WERI-Rb-1 (cell line): ENCODE results near the gene HMG20B.
A peak's percentile ranks its signal among the peaks of the same experiment; 100 is the strongest.

Experiments used
- DNase-seq: peaks from one replicate; pipeline ENCODE4 v3.0.0-alpha.2; 2020
- H3K27ac ChIP-seq: fragments of 250-450 bp; sonication (Bioruptor Pico); 2 replicates; pipeline ENCODE4 v1.5.1; 2020; ENCODE audit warnings: mild to moderate bottlenecking, moderate library complexity
- H3K27me3 ChIP-seq: fragments of 250-450 bp; sonication (Bioruptor Pico); 2 replicates; pipeline ENCODE4 v1.5.1; 2021; ENCODE audit warnings: mild to moderate bottlenecking, low read depth, moderate library complexity; ENCODE audit not compliant: insufficient read depth, severe bottlenecking
- H3K36me3 ChIP-seq: fragments of 250-450 bp; sonication (Bioruptor Pico); 2 replicates; pipeline ENCODE4 v1.5.1; 2020; ENCODE audit warnings: mild to moderate bottlenecking, moderate library complexity
- H3K4me3 ChIP-seq: 2 replicates; pipeline ENCODE4 v1.5.1; 2011; ENCODE audit warnings: low read depth, mild to moderate bottlenecking, control low read depth, low read length
- H3K9me3 ChIP-seq: fragments of 250-450 bp; sonication (Bioruptor Pico); 2 replicates; pipeline ENCODE4 v1.5.1; 2021; ENCODE audit warnings: mild to moderate bottlenecking, moderate library complexity; ENCODE audit not compliant: severe bottlenecking
- TF ChIP-seq, protein P1 (sequence below): IDR thresholded peaks from 2 replicates; pipeline ENCODE4 v1.5.1; 2011; ENCODE audit warnings: low read depth, mild to moderate bottlenecking, control low read depth, inconsistent platforms, low read length

The HMG20B gene

DNA sequence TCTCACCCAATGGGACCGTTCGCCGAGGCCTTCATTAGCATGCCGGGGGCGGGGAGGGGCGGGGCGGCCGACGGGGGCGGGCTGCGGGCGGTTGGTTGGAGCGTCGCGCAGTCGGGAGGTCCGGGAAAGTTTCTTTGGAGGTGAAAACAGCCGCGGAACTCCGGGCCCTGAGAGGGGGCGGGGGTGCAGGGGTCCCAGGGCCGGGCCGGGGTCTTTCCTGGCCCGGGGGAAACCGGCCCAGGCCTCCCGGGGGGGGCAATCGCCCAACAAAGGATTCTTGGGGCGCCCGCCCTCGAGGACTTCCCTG, at the start of gene HMG20B:
TSS of gene HMG20B (plus strand) at position 90 of the 307 bp plus-strand sequence. CDS start 366 bp downstream, outside the sequence.
- TF ChIP-seq, protein P1, sequence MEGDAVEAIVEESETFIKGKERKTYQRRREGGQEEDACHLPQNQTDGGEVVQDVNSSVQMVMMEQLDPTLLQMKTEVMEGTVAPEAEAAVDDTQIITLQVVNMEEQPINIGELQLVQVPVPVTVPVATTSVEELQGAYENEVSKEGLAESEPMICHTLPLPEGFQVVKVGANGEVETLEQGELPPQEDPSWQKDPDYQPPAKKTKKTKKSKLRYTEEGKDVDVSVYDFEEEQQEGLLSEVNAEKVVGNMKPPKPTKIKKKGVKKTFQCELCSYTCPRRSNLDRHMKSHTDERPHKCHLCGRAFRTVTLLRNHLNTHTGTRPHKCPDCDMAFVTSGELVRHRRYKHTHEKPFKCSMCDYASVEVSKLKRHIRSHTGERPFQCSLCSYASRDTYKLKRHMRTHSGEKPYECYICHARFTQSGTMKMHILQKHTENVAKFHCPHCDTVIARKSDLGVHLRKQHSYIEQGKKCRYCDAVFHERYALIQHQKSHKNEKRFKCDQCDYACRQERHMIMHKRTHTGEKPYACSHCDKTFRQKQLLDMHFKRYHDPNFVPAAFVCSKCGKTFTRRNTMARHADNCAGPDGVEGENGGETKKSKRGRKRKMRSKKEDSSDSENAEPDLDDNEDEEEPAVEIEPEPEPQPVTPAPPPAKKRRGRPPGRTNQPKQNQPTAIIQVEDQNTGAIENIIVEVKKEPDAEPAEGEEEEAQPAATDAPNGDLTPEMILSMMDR = no peak
- H3K4me3 ChIP-seq = peak within 1 kb of the TSS; percentile 75
- no peaks in the 10 kb centered on the region for H3K9me3 ChIP-seq
- no peak for DNase-seq
- H3K27me3 ChIP-seq = no peaks in the 10 kb centered on the region
- peak within 1 kb of the TSS; percentile 78 for H3K27ac ChIP-seq
- peaks cover 19% of the 10 kb centered on the region for H3K36me3 ChIP-seq

DNA sequence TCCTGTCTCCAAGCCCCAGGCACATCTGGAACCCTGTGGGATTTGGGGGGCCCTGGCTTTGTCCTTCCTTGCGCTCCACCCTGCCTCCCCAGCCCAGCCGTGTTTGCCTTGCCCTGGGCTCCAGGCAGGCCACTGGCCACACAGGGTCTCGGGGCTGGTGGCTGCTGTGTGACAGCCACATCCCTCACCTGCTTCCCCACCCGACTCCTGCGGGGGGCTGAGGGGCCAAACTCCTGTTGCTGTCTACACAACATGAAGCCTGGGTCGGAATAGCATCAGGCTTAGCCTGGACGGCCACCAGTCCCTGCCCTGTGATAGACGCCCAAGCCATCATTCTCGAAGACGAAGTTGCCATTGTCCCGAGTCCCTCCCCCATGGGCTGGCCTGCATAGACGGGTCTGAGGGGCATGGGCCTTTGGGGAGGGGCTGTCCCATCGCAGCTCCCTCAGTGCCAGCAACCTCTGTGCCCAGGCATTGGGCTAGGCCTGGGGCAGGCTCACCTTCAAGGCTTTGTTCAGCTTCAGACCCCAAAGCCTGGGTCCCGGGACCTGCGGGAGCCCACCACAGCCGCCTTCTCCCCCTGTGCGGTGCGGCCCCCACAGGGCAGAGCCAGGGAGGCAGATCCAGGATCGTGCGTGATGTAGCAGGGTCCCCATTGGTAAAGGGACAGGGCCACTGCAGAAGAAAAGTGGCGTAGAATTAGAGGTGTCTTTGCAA, 49.2 kb upstream of the HMG20B start:
- TF ChIP-seq, protein P1 = no peak
- Histone ChIP-seq H3K9me3 (no peaks in the 10 kb centered on the region), H3K27me3 (no peaks in the 10 kb centered on the region), H3K4me3 (no peak overlapping the region), H3K27ac (no peak overlapping the region), H3K36me3 (peaks cover 60% of the 10 kb centered on the region)
- no peak for DNase-seq

DNA sequence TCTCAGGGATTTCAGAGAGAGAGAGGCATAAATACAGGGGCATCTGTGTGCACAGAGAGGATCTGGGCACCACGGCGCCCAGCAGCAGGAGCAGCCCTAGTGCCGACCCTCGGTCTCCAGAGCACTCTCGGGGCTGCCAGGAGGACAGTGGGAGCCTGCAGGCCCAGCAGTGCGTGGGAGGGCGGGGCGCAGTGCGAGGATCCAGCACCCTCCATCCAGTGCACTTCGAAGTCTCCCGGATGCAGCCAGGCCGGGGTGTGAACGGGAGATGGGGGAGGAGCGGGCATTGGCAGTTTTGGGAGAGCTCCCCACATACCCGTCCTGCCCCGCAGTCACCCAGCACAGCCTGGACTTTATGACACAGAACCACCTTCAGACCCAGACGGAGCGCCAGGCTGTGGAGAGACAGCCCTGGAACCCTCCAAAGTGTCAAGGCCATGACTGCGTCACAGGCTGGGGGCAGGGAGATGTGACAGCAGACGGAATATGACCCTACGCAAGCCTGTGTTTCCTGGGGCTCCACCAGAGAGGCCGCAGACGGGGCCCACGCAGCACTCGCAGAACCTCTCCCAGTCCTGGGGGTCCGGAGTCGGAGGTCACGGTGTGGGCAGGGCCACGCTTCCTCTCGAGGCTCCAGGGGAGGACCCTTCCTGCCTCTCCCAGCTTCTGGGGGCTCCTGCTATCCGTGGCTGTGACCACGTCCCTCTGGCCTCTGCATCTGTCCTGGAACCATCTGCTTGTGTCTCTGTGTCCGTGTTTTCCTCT, 48.5 kb upstream of the HMG20B start:
- H3K36me3 ChIP-seq = peaks cover 60% of the 10 kb centered on the region
- H3K27me3 ChIP-seq = no peaks in the 10 kb centered on the region
- no peak overlapping the region for H3K27ac ChIP-seq
- H3K4me3 ChIP-seq = no peak overlapping the region
- H3K9me3 ChIP-seq = no peaks in the 10 kb centered on the region
- TF ChIP-seq, protein P1 = no peak
- no peak for DNase-seq

DNA sequence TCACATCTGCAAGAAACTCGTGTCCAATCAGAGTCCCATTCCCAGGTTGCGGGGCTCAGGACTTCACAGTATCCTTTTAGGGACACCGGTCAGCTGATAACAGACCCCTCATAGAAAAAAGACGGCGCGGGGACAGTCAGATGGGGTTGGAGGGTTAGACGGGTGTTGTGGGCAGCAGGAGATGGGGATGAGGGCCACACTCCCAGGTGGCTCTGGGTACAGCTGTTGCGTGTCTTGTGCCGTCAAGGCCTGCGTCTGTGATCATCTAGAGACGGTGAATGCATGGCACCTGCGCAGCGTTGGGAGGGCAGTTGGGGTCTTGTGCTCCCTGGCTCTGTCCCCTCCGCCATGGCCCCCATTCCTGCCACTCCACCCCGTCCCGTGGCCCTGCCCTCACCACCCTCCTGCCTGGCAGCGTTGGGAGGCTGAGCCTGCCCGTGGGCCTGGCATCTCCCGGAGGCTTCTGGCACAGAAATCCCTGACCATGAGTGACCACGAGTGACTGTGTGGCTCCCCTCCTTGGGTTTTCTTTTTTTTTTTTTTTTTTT, 47.8 kb upstream of the HMG20B start:
- no peaks in the 10 kb centered on the region for H3K9me3 ChIP-seq
- DNase-seq = no peak
- H3K27ac ChIP-seq = no peak overlapping the region
- no peaks in the 10 kb centered on the region for H3K27me3 ChIP-seq
- H3K4me3 ChIP-seq = no peak overlapping the region
- H3K36me3 ChIP-seq = peaks cover 56% of the 10 kb centered on the region
- TF ChIP-seq, protein P1 = no peak

DNA sequence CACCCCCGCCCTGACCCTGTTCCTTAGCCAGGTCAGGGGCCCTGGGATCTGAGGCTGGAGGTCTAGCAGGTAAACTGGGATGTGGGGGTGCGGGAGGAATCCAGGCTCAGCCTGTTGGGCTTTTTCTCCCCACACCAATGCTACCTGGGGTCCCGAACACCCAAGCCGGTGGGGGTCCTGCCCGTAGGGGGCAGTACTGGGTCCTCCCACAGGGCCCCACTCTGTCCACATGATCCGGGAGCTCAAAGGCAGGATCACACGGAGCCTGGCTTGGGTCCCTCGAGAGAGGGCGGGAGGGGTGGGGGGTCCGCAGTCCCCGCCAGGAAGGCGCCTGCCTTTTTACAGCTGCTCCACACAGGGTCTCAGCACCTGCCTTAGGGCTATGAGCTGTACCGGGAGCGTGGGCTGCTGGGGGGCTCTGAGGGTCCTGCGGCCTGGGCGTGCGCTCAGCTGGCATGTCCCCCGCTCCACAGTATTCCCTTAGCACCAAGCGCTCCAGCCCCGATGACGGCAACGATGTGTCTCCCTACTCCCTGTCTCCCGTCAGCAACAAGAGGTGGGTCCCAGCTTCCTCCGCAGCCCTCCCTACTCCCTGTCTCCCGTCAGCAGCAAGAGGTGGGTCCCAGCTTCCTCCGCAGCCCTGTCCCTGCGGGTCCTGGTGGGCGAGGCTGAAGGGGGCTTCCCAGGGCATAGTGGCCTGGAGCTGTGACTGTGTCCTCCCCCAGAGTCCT, 46.1 kb upstream of the HMG20B start:
- H3K36me3 ChIP-seq = peaks cover 60% of the 10 kb centered on the region
- H3K27me3 ChIP-seq = no peaks in the 10 kb centered on the region
- H3K27ac ChIP-seq = no peak overlapping the region
- DNase-seq = no peak
- H3K9me3 ChIP-seq = no peaks in the 10 kb centered on the region
- TF ChIP-seq, protein P1 = peak; percentile 44
- H3K4me3 ChIP-seq = no peak overlapping the region
